H1 (cell line): ENCODE data around the gene APOOL. TPM values are rescaled to one million over a fixed set of nuclear protein-coding genes. Genes with fewer than 3 reads are reported as not detected.

Source experiments
- CTCF ChIA-PET: fragments of 300-600 bp; sonication (Branson Sonifier 250); formaldehyde crosslinking; loops from one replicate; lab custom pipeline; 2021; ENCODE audit not compliant: partially characterized antibody; lab: Charles Lee
- POLR2A ChIA-PET: fragments of 300-600 bp; sonication (Branson Sonifier 250); formaldehyde crosslinking; loops from one replicate; lab custom pipeline; 2021; ENCODE audit warnings: inconsistent platforms; ENCODE audit not compliant: partially characterized antibody; lab: Charles Lee
- DNase-seq, 2 experiments: peaks; one replicate each; pipeline versions ENCODE4 v3.0.0 to v3.0.0-alpha.2; 2010 to 2022; ENCODE audit warnings: low spot score in 2 of 2, low read depth in 1 of 2, mixed read lengths in 1 of 2
- FAIRE-seq: peaks from 2 replicates; lab custom pipeline; 2011; peaks lifted over from hg19 to GRCh38; lab: Jason Lieb, UNC
- H2AFZ ChIP-seq: 2 replicates; pipeline ENCODE4 v1.8.1; 2012; ENCODE audit warnings: low read length, inconsistent platforms
- H2AK5ac ChIP-seq: 2 replicates; pipeline ENCODE4 v1.6.1; 2013; ENCODE audit warnings: low read depth, low read length
- H2BK120ac ChIP-seq: replicated peaks from 2 replicates; pipeline ENCODE3; 2013; ENCODE audit warnings: low read depth, low read length, inconsistent platforms
- H2BK12ac ChIP-seq: 2 replicates; pipeline ENCODE4 v1.6.1; 2013; ENCODE audit warnings: low read depth, low read length
- H2BK15ac ChIP-seq: 2 replicates; pipeline ENCODE4 v1.6.1; 2013; ENCODE audit warnings: low read length
- H2BK20ac ChIP-seq: 2 replicates; pipeline ENCODE4 v1.6.1; 2013; ENCODE audit warnings: low read length
- H2BK5ac ChIP-seq: 2 replicates; pipeline ENCODE4 v1.6.1; 2013; ENCODE audit warnings: low read depth, low read length
- H3K14ac ChIP-seq: 2 replicates; pipeline ENCODE4 v1.6.1; 2013; ENCODE audit warnings: inconsistent platforms; ENCODE audit not compliant: insufficient read length
- H3K18ac ChIP-seq: 2 replicates; pipeline ENCODE4 v1.6.1; 2013; ENCODE audit warnings: low read length; ENCODE audit errors: extremely low read depth
- H3K23ac ChIP-seq: 2 replicates; pipeline ENCODE4 v1.6.1; 2013; ENCODE audit warnings: inconsistent platforms; ENCODE audit not compliant: insufficient read length
- H3K23me2 ChIP-seq: 2 replicates; pipeline ENCODE4 v1.6.1; 2013; ENCODE audit warnings: low read depth, low read length
- H3K27ac ChIP-seq: 2 replicates; pipeline ENCODE4 v1.6.1; 2011; ENCODE audit warnings: low read depth, low read length, inconsistent platforms
- H3K27me3 ChIP-seq, 4 experiments: replicated peaks in 1 of 4; 1 replicate in 1 of 4; 2 replicates in 3 of 4; pipeline versions ENCODE4 v1.6.1 to v1.8.1; 2011 to 2013; ENCODE audit warnings: low read length in 3 of 4, mild to moderate bottlenecking in 3 of 4, inconsistent platforms in 2 of 4, mixed read lengths in 2 of 4, moderate library complexity in 1 of 4; ENCODE audit not compliant: control insufficient read depth in 3 of 4, insufficient read depth in 3 of 4; ENCODE audit errors: extremely low read depth in 1 of 4
- H3K36me3 ChIP-seq, 4 experiments: 2 replicates each; pipeline versions ENCODE4 v1.6.1 to v1.8.1; 2011 to 2013; ENCODE audit warnings: mild to moderate bottlenecking in 4 of 4, low read length in 3 of 4, moderate library complexity in 2 of 4, control low read depth in 1 of 4, inconsistent platforms in 1 of 4; ENCODE audit not compliant: insufficient read depth in 4 of 4, control insufficient read depth in 2 of 4
- H3K4ac ChIP-seq: replicated peaks from 2 replicates; pipeline ENCODE3; 2013; ENCODE audit warnings: low read length, low read depth, mixed read lengths, inconsistent platforms; ENCODE audit not compliant: insufficient read length
- H3K4me1 ChIP-seq, 4 experiments: replicated peaks in 1 of 4; 1 replicate in 1 of 4; 2 replicates in 3 of 4; pipeline versions ENCODE4 v1.6.1 to v1.8.1; 2011 to 2013; ENCODE audit warnings: low read length in 3 of 4, inconsistent platforms in 2 of 4, mixed read lengths in 1 of 4; ENCODE audit not compliant: insufficient read depth in 4 of 4, control insufficient read depth in 3 of 4
- H3K4me2 ChIP-seq, 2 experiments: 2 replicates each; pipeline versions ENCODE4 v1.6.1 to v1.8.1; 2011 to 2013; ENCODE audit warnings: low read depth in 2 of 2, low read length in 2 of 2, control low read depth in 1 of 2, inconsistent platforms in 1 of 2, mild to moderate bottlenecking in 1 of 2; ENCODE audit not compliant: insufficient read depth in 1 of 2
- H3K4me3 ChIP-seq, 4 experiments: fragments of 200-600, 300-600 bp in 1 of 4; sonication (generic), shearing (Covaris generic), sonication (Bioruptor Twin) in 1 of 4; 2 replicates each; pipeline versions ENCODE4 v1.5.1 to v1.8.1; 2011 to 2016; ENCODE audit warnings: low read length in 4 of 4, low read depth in 3 of 4, control low read depth in 2 of 4, inconsistent platforms in 2 of 4, mild to moderate bottlenecking in 2 of 4, mixed read lengths in 1 of 4, moderate library complexity in 1 of 4; ENCODE audit not compliant: insufficient read depth in 2 of 4; ENCODE audit errors: extremely low read depth in 1 of 4
- H3K56ac ChIP-seq: replicated peaks from 2 replicates; pipeline ENCODE3; 2013; ENCODE audit warnings: low read depth, mild to moderate bottlenecking, mixed read lengths, low read length, inconsistent platforms; ENCODE audit not compliant: insufficient read length
- H3K79me1 ChIP-seq: 2 replicates; pipeline ENCODE4 v1.6.1; 2013; ENCODE audit warnings: low read depth, low read length, control low read depth
- H3K79me2 ChIP-seq, 2 experiments: 2 replicates each; pipeline versions ENCODE4 v1.6.1 to v1.8.1; 2012 to 2013; ENCODE audit warnings: low read length in 2 of 2, mild to moderate bottlenecking in 2 of 2, inconsistent platforms in 1 of 2; ENCODE audit not compliant: insufficient read depth in 2 of 2, control insufficient read depth in 1 of 2
- H3K9ac ChIP-seq, 4 experiments: replicated peaks in 1 of 4; 1 replicate in 1 of 4; 2 replicates in 3 of 4; pipeline versions ENCODE4 v1.6.1 to v1.8.1; 2011 to 2013; ENCODE audit warnings: low read depth in 3 of 4, low read length in 3 of 4, control low read depth in 2 of 4, mild to moderate bottlenecking in 2 of 4, moderate library complexity in 2 of 4, inconsistent platforms in 1 of 4; ENCODE audit errors: extremely low read depth in 1 of 4
- H3K9me3 ChIP-seq, 2 experiments: 2 replicates each; pipeline versions ENCODE4 v1.6.1 to v1.8.1; 2012 to 2013; ENCODE audit warnings: mild to moderate bottlenecking in 2 of 2, moderate library complexity in 2 of 2, control low read depth in 1 of 2, inconsistent platforms in 1 of 2, low read depth in 1 of 2, low read length in 1 of 2, mixed read lengths in 1 of 2; ENCODE audit not compliant: insufficient read depth in 2 of 2
- H4K20me1 ChIP-seq, 2 experiments: replicated peaks in 1 of 2; 2 replicates each; pipeline versions ENCODE3 to v1.8.1; 2011 to 2013; ENCODE audit warnings: inconsistent platforms in 2 of 2, low read length in 2 of 2, mild to moderate bottlenecking in 1 of 2; ENCODE audit not compliant: insufficient read depth in 2 of 2, control insufficient read depth in 1 of 2
- H4K5ac ChIP-seq: 2 replicates; pipeline ENCODE4 v1.6.1; 2013; ENCODE audit warnings: low read length, low read depth, mixed read lengths, inconsistent platforms; ENCODE audit not compliant: insufficient read length
- H4K8ac ChIP-seq: 2 replicates; pipeline ENCODE4 v1.8.0; 2013; ENCODE audit warnings: mild to moderate bottlenecking, moderate library complexity, low read length, inconsistent platforms; ENCODE audit not compliant: insufficient read depth; ENCODE audit errors: extremely low read depth
- H4K91ac ChIP-seq: replicated peaks from 2 replicates; pipeline ENCODE3; 2013; ENCODE audit warnings: low read length, mixed read lengths, inconsistent platforms; ENCODE audit not compliant: insufficient read length
- BACH1 ChIP-seq: IDR thresholded peaks from 2 replicates; pipeline ENCODE4 v1.6.1; 2012; ENCODE audit warnings: low read length, improper control_type of control experiment
- BRCA1 ChIP-seq: IDR thresholded peaks from 2 replicates; pipeline ENCODE4 v1.6.1; 2012; ENCODE audit warnings: low read depth, low read length, improper control_type of control experiment
- CBX8 ChIP-seq: fragments of 300-800, 300-1000 bp; sonication (generic); IDR thresholded peaks from 2 replicates; pipeline ENCODE4 v1.7.1; 2016; ENCODE audit warnings: low read depth, low read length, borderline replicate concordance
- CHD1 ChIP-seq: IDR thresholded peaks from 2 replicates; pipeline ENCODE4 v1.6.1; 2012; ENCODE audit warnings: low read depth, low read length, improper control_type of control experiment
- CTBP2 ChIP-seq: IDR thresholded peaks from 2 replicates; pipeline ENCODE4 v1.7.0; 2011; ENCODE audit warnings: borderline replicate concordance, mild to moderate bottlenecking, moderate library complexity, mixed read lengths, low read length; ENCODE audit not compliant: insufficient read depth, insufficient read length
- EGR1 ChIP-seq: IDR thresholded peaks from 2 replicates; pipeline ENCODE4 v1.6.1; 2011; ENCODE audit warnings: low read depth, low read length, borderline replicate concordance
- HDAC6 ChIP-seq: IDR thresholded peaks from one replicate; pipeline ENCODE4 v1.7.1; 2012; ENCODE audit warnings: low read depth, mild to moderate bottlenecking, inconsistent platforms, low read length, moderate library complexity
- KDM5A ChIP-seq: fragments of 200-600 bp; IDR thresholded peaks from 2 replicates; pipeline ENCODE4 v1.7.1; 2012; ENCODE audit warnings: mild to moderate bottlenecking, low read length, inconsistent platforms, mixed read lengths
- POLR2AphosphoS5 ChIP-seq: IDR thresholded peaks from 2 replicates; pipeline ENCODE4 v1.6.1; 2011; ENCODE audit warnings: low read depth, low read length
- POU5F1 ChIP-seq: IDR thresholded peaks from 2 replicates; pipeline ENCODE4 v1.6.1; 2011; ENCODE audit warnings: low read depth, mild to moderate bottlenecking, low read length, moderate library complexity
- RAD21 ChIP-seq, 2 experiments: IDR thresholded peaks in 1 of 2; conservative IDR thresholded peaks in 1 of 2; 2 replicates each; pipeline ENCODE4 v1.6.1; 2011; ENCODE audit warnings: low read depth in 2 of 2, low read length in 2 of 2, improper control_type of control experiment in 1 of 2, inconsistent platforms in 1 of 2, mild to moderate bottlenecking in 1 of 2, moderate library complexity in 1 of 2
- RFX5 ChIP-seq: IDR thresholded peaks from 2 replicates; pipeline ENCODE4 v1.6.1; 2011; ENCODE audit warnings: low read depth, low read length, improper control_type of control experiment, borderline replicate concordance
- TEAD4 ChIP-seq: IDR thresholded peaks from 2 replicates; pipeline ENCODE4 v1.6.1; 2012; ENCODE audit warnings: low read depth, low read length, inconsistent platforms, mixed read lengths
- USF2 ChIP-seq: IDR thresholded peaks from 2 replicates; pipeline ENCODE4 v1.6.1; 2011; ENCODE audit warnings: low read length, improper control_type of control experiment
- YY1 ChIP-seq: IDR thresholded peaks from 2 replicates; pipeline ENCODE4 v1.6.1; 2011; ENCODE audit warnings: low read depth, mild to moderate bottlenecking, low read length
- WGBS, 2 experiments: shearing (Covaris generic) in 1 of 2; methylation state at CpG; one replicate each; pipeline versions ENCODE4 v1.1.6 to v1.1.7; 2013 to 2015; ENCODE audit warnings: low lambda C conversion rate in 2 of 2, mixed read lengths in 2 of 2, inconsistent platforms in 1 of 2, low coverage in 1 of 2, missing lambda C conversion rate in 1 of 2; ENCODE audit not compliant: insufficient replicate concordance in 2 of 2, insufficient coverage in 1 of 2, insufficient read length in 1 of 2; ENCODE audit errors: extremely low coverage in 1 of 2, missing lambda C conversion rate in 1 of 2; 5-methylcytosine and 5-hydroxymethylcytosine counted together
- polyA plus RNA-seq, 7 experiments: library from polyadenylated mRNA; depleted of rRNA in 3 of 7; stranded (reverse) in 5 of 7; unstranded in 2 of 7; fragments of >200 nt in 5 of 7; fragments of 200-250 nt in 2 of 7; gene quantifications; 1 replicate in 5 of 7; 2 replicates in 1 of 7; 4 replicates in 1 of 7; pipeline versions ENCODE4 v1.2.1 to v1.2.3, GENCODE V29; 2011 to 2013; ENCODE audit warnings: missing spikeins in 2 of 7, mixed read lengths in 2 of 7
- total RNA-seq: library from RNA; stranded (reverse); fragmentation: NEBNext Ultra II Directional; extraction: Animal tissue kit (Norgen Biotek cat#: 25700); gene quantifications from 2 replicates; pipeline ENCODE4 v1.2.1, GENCODE V29; 2021

Gene APOOL
- total and polyA plus RNA-seq, 2 of the 8 experiments (the other 6 are each of a cell fraction or from before 2014, with no cell fraction given), result 2.4 to 8.1 TPM

GRCh38 chrX:85107407-85107806, 103.7 kb downstream of the APOOL start:
- H3K79me1 ChIP-seq, result no peaks in the 10 kb centered on the region
- H2BK15ac ChIP-seq, result no peak overlapping the region
- H2AFZ ChIP-seq, result no peak overlapping the region
- no peak overlapping the region for H3K4me2 ChIP-seq
- DNase-seq (no peak), FAIRE-seq (no peak)
- no peak overlapping the region for H3K23ac ChIP-seq
- no peak overlapping the region for H3K14ac ChIP-seq
- H3K9ac ChIP-seq, result no peak overlapping the region
- no peaks in the 10 kb centered on the region for H3K4me1 ChIP-seq
- H2BK5ac ChIP-seq, result no peak overlapping the region
- ChIA-PET CTCF (no interaction called here), POLR2A (no interaction called here)
- no peak overlapping the region for H3K4me3 ChIP-seq
- H3K4ac ChIP-seq, result no peak overlapping the region
- no peaks in the 10 kb centered on the region for H3K27me3 ChIP-seq
- H2BK120ac ChIP-seq, result no peak overlapping the region
- no peak overlapping the region for H4K8ac ChIP-seq
- no peak overlapping the region for H2BK20ac ChIP-seq
- no peaks in the 10 kb centered on the region for H3K23me2 ChIP-seq
- no peak overlapping the region for H3K18ac ChIP-seq
- no peak overlapping the region for H3K56ac ChIP-seq
- H4K91ac ChIP-seq, result no peak overlapping the region
- no peaks in the 10 kb centered on the region for H4K20me1 ChIP-seq
- WGBS, 2 experiments, result 91% methylated on average over 4 of the region's 4 CpGs; no CpG with 5 or more reads in 1 of the 2 experiments
- H4K5ac ChIP-seq, result no peak overlapping the region
- no peak overlapping the region for H3K27ac ChIP-seq
- no peaks in the 10 kb centered on the region for H3K36me3 ChIP-seq
- H3K9me3 ChIP-seq, result no peaks in the 10 kb centered on the region
- H3K79me2 ChIP-seq, result no peaks in the 10 kb centered on the region
- no peak overlapping the region for H2AK5ac ChIP-seq
- H2BK12ac ChIP-seq, result no peak overlapping the region
- TF ChIP-seq EGR1, result no peak
- TF ChIP-seq YY1, result no peak
- no peak for TF ChIP-seq BACH1
- no peak for TF ChIP-seq TEAD4
- TF ChIP-seq HDAC6, result no peak
- TF ChIP-seq CTBP2, result no peak
- no peak for TF ChIP-seq POLR2AphosphoS5
- no peak for TF ChIP-seq RFX5
- TF ChIP-seq RAD21 (IDR thresholded peaks at IDR 0.05 in 1 of 2, conservative IDR thresholded peaks at IDR 0.05 in 1 of 2; ENCODE audit: low read depth in 2 of 2, low read length in 2 of 2), result no peak
- TF ChIP-seq BRCA1, result no peak
- no peak for TF ChIP-seq POU5F1
- no peak for TF ChIP-seq CBX8
- no peak for TF ChIP-seq USF2
- TF ChIP-seq CHD1, result no peak
- TF ChIP-seq KDM5A, result no peak
